GM19395 (cell line): Measurements from ENCODE around the gene APCDD1L.
A peak's percentile ranks its signal among the peaks of the same experiment; 100 is the strongest.
"Not testable (repeated sequence)": the region's sequence is repeated elsewhere in the genome, so short reads cannot be mapped to it uniquely, and the experiment has no call there.

Source experiments
- ATAC-seq: cut with Tn5 transposase; IDR thresholded peaks from one replicate; pipeline ENCODE4 v1.9.1; 2021; ENCODE audit warnings: mild to moderate bottlenecking, moderate library complexity; ENCODE audit not compliant: unreplicated experiment

Gene APCDD1L

DNA sequence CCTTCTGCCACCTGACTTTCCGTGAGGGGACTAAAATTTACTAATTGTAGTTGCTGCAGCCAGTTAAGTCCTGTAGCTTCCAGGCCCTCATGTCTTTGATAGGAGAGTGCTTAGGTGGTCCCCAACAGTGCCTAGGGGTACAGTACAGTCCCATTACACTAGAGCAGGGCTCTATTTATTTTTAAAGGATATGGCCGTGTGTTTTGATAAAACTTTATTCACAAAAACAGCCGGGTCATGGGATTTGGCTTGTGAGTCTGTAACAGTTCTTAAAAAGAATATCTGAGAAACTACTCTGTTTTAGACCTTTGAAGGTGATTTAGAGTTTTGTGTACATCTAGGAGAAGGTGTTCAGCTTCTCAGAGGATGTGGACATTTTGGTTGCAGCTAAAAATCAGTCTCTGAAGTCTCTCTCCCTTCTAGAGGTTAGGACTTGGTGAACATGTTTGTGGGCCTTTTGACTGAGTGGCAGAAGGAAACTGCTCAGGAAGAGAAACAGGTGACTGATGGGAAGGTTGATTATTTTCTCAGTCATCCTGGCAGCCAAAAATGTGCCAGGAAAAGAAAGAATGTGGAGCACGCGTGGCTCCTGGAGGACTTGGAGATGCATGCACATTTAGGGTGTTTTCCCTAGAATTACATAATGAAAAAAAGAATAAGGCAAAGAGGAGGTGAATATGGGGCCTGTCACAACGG lies 68.8 kb downstream of the APCDD1L start:
- ATAC-seq: no peak

DNA sequence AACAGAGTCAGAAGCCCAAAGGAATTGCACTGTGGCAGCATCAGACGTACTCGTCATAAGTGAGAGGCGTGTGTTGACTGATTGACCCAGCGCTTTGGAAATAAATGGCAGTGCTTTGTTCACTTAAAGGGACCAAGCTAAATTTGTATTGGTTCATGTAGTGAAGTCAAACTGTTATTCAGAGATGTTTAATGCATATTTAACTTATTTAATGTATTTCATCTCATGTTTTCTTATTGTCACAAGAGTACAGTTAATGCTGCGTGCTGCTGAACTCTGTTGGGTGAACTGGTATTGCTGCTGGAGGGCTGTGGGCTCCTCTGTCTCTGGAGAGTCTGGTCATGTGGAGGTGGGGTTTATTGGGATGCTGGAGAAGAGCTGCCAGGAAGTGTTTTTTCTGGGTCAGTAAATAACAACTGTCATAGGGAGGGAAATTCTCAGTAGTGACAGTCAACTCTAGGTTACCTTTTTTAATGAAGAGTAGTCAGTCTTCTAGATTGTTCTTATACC lies 70.4 kb downstream of the APCDD1L start:
- no peak for ATAC-seq

DNA sequence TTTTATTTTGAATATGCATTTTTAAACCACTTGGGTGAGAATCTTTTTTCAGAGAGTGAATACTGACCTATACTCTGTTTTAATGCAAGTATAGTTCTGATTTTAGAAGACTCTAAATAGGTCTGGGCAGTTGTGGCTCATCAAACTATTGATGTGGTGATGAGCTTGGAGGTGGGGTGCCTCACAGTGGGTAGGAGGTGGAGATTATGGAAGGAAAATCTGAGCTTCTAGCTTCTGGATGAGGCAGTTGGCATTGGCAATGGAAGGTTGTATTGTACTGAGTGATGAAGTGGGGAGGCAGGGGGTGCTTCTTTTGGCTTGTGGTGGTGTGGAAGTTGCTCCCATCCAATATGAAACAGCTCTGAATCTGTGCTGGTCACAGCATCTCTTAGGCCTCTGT lies 73.5 kb downstream of the APCDD1L start:
- ATAC-seq: no peak

DNA sequence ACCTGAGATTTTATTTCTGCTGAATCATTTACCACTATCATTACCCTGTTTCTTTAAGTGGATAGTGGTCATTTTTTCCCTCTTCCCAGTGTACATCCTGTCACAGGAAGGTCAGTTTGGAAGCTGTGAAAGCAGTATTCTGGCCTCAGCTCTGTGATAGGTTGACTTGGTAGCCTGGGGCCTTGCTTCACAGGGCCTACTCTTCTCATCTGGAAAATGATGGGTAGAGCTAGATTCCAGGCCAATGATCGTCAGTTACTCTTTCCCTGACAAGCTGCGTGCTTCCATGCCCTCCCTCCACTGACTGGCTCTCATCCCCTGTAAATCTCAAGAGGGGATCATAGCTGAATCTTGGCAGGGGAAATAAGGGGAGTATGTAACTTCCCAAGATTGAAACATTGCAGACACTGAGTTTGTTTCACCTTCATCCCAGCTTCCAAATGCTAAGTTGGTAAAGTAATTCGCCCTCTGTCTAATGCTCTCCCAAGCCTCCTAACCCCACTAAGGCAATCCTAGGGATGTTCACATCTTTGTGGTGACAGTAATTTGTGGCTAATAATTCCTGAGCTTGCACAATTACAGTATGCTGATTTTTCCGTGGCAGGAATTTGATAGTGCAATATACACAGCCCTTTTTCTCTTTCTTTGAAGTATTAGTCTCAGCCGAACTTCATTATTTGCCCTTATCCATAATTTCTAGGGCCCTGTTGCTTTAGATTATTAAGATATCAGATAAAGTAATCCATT lies 75.0 kb downstream of the APCDD1L start:
- ATAC-seq: no peak

DNA sequence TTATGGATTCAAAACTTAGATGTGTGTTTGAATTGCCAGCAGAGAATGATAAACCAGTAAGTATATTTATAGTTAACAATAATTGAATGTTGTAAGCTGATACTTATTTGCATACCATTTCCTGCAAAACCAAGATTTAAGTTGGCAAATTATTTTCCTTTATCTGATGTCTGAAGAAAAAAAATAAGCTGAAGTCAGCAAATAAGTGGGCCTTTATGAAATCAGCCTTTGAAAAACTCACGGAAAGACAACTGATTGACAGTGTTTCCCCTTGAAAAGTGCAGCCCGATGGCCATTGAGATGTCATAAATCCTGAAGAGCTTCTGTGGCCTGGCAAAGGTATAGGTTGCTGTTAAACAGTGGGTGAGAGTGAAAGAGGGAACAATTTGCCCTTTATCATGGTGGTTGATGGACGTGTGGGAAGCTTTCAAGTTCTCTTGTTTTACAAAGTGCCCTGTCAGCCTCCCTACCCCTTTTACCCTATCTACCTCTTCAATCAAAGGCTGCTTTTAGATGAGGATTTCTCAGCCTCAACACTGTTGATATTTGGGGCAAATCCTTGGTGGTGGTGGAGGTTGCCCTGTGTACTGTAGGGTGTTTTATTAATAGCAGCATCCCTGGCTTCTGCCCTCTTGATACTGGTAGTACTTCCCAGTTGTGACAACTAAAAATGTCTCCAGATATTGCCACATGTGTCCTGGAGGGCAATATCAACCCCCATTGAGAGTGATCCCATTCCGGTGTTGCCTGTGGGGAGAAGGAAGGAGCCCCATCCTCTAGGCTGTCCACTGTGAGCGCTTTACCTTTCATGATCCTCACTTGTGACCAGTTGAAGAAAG lies 76.0 kb downstream of the APCDD1L start:
- ATAC-seq: no peak

DNA sequence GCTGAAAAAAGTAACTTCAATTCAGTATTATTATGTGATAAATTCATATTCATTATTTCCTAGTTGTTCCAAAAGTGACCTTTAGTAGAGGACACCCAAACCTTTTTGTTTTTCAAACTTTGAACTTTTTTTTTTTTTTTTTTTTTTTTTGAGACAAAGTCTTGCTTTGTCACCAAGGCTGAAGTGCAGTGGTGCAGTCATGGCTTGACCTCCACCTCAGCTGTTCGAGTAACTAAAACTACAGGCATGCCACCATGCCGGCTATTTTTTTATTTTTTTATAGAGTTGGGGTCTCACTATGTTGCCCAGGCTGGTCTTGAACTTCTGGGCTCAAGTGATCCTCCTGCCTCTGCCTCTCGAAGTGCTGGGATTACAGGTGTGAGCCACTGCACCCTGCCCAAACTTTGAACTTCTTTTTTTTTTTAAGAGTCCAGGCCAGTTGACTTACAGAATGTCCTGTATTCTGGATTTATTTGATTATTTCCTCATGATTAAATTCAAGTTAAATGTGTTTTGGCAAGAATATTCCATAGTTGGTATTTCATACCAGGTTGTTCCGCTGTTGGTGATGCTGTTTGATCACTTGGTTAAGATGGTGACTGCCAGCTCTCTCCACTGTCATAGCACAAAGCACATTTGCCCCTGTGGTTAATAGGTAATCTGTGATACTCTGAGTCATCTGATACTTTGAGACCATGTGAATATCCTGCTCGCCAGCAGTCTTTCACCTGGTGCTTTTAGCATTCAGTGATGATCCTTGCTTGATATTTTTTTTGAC lies 78.1 kb downstream of the APCDD1L start:
- peak; percentile 77 for ATAC-seq

DNA sequence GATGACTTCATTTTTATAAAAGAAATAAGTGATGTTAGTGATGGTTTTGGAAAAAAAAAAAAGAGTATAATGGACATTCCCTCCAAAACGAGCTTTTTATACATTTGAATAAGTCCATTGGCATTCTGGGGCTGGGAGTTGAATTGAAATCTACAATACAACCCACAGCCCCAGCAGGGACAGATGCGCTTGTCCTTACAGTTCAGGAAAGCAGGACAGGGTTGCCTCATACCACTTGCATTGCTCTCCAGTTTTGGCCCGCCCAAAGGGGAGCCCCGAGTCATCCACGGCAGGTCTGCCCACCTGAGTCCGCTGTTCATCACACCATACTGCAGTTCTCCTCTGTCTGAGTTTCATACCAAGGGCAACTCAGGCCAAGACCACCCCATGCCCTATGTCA lies 80.0 kb downstream of the APCDD1L start:
- ATAC-seq: no peak

DNA sequence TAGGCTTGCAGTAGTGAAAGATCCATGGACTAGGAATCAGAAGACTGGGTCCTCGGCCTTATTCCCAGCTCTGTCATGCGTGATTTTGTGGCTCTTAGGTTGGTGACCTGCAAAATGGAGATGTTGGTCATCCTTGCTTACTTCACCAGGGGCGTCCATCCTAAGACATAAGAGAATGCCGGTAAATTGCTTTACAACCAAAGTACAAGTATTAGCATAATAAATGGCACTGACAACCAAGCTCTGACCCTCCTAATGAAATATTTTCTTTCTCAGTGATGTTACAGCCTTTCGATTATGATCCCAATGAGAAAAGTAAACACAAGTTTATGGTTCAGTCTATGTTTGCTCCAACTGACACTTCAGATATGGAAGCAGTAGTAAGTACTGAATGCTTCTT lies 80.9 kb downstream of the APCDD1L start:
- ATAC-seq: no peak

DNA sequence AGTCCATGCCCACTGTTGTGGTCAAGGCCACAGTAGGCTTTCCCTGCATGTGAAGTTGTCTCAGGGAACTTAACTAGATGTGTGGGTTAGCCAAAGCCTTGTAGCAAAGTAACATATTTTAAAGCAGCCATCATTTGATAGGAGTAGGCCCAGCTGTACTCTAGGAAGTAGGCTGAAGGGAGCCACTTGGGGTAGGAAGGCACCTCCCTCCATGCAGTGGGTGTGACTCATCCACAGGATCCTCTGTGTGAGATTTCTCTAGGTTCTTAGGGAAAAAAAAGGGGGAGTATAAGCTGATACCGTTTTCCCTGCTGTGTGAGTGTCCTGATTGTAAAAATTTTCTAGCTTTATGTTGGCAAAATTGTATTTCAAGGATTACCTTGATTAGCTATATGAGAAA lies 81.4 kb downstream of the APCDD1L start:
- ATAC-seq: no peak

DNA sequence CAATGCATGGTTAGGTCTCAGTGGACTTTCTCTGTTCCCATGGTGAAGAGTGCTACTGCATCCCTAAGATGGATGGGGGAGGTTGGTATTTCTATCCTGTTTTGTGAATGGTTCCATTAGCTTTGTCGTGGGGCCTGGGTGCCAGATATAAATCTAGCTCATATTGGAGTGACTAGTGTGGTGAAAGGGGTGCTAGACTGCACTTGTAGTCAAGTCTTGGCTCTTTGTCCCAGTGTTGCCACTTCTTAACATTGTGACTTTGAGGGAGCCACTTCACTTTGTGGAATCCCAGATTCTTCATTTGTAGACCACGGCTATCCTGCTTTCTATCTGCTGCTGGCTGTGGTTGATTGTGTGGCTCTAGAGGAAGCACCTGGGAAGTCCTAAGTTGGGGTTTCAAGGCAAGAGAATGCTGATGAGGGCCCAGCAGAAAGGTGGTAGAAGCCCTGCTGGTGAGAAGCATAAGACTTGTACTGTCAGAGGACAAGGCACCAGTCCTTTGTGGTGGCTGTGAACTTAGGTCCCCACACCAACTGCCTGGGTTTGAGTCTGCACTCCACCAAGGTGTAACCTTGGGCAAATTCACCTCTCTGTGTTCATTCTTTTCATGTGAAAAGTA lies 82.1 kb downstream of the APCDD1L start:
- ATAC-seq: no peak

DNA sequence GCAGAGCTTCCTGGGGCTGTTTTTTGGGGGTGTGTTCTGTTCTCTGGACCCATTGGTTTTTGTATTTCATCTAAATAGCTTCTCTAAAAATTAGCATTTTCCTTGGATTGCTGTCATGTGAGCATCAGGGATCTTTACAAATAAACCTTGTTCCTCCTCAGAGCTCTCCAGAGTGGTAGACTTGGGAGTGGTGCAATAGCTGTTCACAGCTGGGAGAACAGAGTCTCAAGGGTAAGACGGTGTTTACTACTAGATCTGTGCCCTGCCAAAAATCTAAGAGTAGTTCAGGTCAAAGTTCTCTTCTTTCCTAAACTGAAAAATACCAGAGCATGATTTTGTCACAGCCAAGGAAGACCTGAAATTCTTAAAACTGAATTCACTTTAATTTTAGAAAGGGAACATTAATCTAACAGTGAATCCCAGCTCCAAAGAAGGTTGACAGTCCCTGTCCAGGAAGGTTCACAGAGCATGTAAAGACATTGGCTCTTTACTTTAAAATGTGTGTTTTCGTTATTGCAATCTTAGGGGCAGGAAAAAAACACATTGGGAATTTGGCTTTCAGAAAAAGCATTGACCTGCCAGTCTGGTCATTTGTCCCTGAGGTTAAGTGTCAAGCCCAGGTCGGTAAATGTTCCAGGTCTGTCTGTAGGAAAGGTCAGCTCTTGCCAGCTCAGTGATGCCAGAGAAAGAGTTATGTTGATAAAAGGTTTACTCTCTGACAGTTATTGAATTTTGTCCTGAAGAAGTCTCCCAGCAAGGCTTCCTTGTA lies 82.8 kb downstream of the APCDD1L start:
- ATAC-seq: no peak

DNA sequence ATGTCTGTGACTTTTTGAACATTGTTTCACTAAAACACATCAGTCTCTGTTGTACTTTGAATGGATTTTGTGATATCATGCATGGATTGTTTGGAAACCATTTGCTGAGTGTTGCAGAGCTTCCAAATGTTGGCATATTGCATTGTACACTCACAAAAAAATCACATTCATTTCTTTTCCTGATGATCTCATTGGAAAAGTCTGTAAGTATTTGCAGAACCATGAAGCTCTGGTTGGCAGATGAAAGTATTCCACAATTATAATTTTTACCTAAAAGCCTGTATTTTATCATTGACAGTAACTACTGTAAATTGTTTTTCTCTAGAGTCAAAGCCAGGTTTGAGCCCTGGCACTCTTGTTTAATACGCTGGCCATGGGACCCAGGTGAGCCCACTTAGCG lies 84.1 kb downstream of the APCDD1L start:
- ATAC-seq: no peak

DNA sequence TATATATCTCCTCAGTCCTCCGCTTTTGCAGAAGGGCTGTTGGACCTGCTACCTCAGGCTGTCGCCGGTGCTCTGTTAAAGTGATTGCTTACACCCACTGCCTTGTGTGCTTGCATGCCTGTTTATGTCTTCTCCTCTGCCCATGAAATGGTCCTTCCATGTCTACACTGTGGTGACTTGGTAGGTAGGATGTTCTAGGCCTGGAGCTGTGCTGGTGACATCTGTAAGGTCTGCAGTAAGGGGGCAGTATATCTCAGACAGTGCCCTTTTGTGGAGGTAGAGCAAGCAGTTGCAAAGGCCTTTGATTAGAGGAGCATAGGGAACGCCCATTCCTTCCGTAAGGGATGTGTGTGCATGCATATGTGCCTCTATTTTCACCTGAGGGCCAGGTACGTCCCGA lies 85.9 kb downstream of the APCDD1L start:
- no peak for ATAC-seq

DNA sequence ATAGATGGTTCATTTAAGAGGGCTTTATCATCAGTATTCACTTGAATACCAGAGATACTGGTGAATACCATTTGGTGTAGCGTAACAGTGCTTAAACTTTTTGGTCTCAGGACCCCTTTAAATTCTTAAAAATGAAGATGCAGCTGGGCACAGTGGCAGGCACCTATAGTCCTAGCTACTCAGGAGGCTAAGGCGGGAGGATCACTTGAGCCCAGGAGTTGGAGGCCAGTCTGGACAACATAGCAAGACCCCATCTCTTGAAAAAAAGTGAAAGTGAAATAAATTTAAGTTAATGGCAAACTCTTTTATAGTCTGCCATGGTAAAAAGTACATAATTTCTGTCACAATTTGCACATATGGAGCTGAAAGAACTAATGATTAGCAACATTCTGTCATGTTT lies 86.8 kb downstream of the APCDD1L start:
- no peak for ATAC-seq

DNA sequence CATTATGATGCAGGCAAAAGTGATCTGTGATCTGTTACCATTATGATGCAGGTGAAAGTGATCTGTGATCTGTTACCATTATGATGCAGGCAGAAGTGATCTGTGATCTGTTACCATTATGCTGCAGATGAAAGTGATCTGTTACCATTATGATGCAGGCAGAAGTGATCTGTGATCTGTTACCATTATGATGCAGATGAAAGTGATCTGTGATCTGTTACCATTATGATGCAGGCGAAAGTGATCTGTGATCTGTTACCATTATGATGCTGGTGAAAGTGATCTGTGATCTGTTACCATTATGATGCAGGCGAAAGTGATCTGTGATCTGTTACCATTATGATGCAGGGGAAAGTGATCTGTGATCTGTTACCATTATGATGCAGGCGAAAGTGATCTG lies 87.6 kb downstream of the APCDD1L start:
- ATAC-seq: not testable (repeated sequence)

DNA sequence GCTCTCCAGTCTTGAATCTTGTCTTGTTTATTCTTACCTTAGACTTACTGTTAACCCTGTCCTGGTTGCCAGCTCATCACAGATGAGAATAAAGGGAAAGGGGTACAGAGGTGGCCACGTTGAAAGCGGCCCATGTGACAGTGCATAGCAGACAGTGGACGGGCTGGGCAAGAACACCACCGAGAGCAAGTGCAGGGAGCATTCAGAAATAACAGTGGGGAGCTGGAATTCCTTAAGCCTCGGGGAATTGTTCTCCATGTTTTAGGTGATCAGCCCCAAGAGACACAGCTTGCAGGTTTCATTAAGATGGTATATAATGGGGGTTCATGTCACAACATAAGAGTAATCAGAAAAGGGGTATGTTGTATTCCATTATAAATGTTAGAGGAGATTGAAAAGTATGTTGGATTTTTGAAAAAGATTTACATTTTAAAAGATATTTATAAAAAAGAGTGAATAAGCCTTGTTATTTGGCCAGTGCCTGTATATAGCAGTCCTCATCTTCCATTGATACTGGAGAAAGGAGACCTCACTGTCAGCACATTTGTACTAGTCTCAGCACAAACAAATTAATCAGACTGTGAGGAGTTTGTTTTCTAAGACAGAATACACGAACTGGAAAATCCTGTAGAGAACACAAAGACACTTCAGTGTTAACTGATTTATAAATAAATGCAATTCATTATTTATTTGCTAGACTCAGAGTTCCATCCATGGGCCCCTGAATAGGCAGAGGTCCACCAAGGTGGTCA lies 90.8 kb downstream of the APCDD1L start:
- ATAC-seq: no peak

DNA sequence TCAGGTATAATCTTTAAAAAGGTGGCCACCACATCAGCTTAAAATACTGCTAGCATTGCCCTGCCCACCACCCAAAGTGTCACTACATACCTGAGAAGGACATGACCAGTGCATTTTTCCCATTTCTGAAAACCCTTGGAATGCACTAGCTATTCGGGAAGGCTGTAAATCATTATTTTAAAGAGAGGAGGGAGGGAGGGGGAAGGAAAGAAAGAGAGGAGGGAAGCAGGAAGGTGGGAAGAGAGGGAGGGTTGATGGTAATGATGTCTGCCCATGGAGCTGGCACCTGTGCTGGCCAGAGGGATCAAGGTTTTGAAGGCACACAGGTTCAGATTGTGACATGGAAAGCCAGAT lies 93.7 kb downstream of the APCDD1L start:
- no peak for ATAC-seq

DNA sequence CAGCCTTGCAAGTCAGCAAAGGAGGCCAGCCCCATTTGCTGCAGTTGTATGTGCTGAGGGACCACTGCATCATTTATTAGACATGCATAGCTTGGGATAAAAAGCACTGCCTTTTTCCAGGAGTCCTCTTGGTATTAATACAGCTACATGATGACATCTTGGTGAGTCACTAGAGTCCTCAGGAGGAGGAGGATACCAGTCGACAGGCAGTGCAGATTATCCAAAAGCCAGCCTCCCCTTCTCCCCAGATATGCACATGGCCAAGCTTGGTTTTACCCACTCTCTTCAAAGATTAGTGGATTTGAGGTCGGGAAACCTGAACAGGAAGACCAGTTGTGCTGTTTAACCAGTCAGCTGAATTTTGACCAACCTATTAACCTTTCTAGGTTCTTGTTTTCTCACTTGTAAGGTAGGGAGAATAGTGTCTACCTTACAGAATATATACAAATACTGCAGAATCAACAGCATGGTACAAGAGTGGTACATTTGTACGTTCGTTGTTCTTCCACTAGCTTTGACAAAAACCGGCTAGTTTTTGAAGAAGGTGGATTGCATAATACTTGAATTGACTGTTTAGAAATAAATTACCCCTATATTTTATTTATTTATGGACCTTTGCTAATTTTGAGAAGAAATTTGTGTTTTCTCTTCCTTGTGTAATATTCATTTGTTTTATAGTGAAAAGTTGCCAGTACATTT lies 94.3 kb downstream of the APCDD1L start:
- no peak for ATAC-seq
